Measurements from ENCODE around the gene NTM. TPM values are rescaled to one million over a fixed set of nuclear protein-coding genes. Genes with fewer than 3 reads are reported as not detected.

The NTM gene
- total RNA-seq, 2 donors from 2014 or later: 19.1 to 44.7 TPM

GRCh38 chr11:132311703-132312102, 941.3 kb downstream of the NTM start:
- Histone ChIP-seq H3K36me3 (no peaks in the 10 kb centered on the region), H3K4me1 (peaks cover 0 to 16% of the 10 kb centered on the region in 2 donors), H3K27ac (no peak overlapping the region), H3K4me3 (no peak overlapping the region), H3K27me3 (no peaks in the 10 kb centered on the region), H3K9me3 (no peaks in the 10 kb centered on the region)
- no peak for DNase-seq (ENCODE audit: low spot score)
- TF ChIP-seq CTCF (IDR thresholded peaks at IDR 0.05): no peak

- H3K27ac ChIP-seq: no peak overlapping the region
- no peak for TF ChIP-seq CTCF (IDR thresholded peaks at IDR 0.05)
- DNase-seq (ENCODE audit: low spot score): no peak
- no peaks in the 10 kb centered on the region for H3K27me3 ChIP-seq
- H3K36me3 ChIP-seq: no peaks in the 10 kb centered on the region
- no peaks in the 10 kb centered on the region for H3K9me3 ChIP-seq
- H3K4me1 ChIP-seq: peaks cover 0 to 16% of the 10 kb centered on the region in 2 donors
- no peak overlapping the region for H3K4me3 ChIP-seq
These were observed 941.7 kb downstream of the NTM start for GRCh38 chr11:132312161-132312560.

- H3K27ac ChIP-seq: no peak overlapping the region
- H3K36me3 ChIP-seq: no peaks in the 10 kb centered on the region
- peaks cover 0 to 16% of the 10 kb centered on the region in 2 donors for H3K4me1 ChIP-seq
- no peak for DNase-seq (ENCODE audit: low spot score)
- no peaks in the 10 kb centered on the region for H3K9me3 ChIP-seq
- TF ChIP-seq CTCF (IDR thresholded peaks at IDR 0.05): peak; percentile 54 to 68
- no peak overlapping the region for H3K4me3 ChIP-seq
- H3K27me3 ChIP-seq: no peaks in the 10 kb centered on the region
These were observed 942.3 kb downstream of the NTM start for GRCh38 chr11:132312701-132313111.

- H3K27me3 ChIP-seq: no peaks in the 10 kb centered on the region
- H3K36me3 ChIP-seq: no peaks in the 10 kb centered on the region
- no peak overlapping the region for H3K4me3 ChIP-seq
- H3K4me1 ChIP-seq: peaks cover 0 to 11% of the 10 kb centered on the region in 2 donors
- H3K9me3 ChIP-seq: no peaks in the 10 kb centered on the region
- H3K27ac ChIP-seq: no peak overlapping the region
- TF ChIP-seq CTCF (IDR thresholded peaks at IDR 0.05): no peak
- DNase-seq (ENCODE audit: low spot score): no peak
These were observed 944.6 kb downstream of the NTM start for GRCh38 chr11:132314911-132315455.

- DNase-seq (ENCODE audit: low spot score): no peak
- no peak for TF ChIP-seq CTCF (IDR thresholded peaks at IDR 0.05)
- no peaks in the 10 kb centered on the region for H3K36me3 ChIP-seq
- H3K4me1 ChIP-seq: peaks cover 0 to 4% of the 10 kb centered on the region in 2 donors
- H3K4me3 ChIP-seq: no peak overlapping the region
- H3K27me3 ChIP-seq: no peaks in the 10 kb centered on the region
- no peaks in the 10 kb centered on the region for H3K9me3 ChIP-seq
- H3K27ac ChIP-seq: no peak overlapping the region
These were observed 945.3 kb downstream of the NTM start for GRCh38 chr11:132315696-132316095.
